Measurements from ENCODE around the gene SLC2A11.

DNA sequence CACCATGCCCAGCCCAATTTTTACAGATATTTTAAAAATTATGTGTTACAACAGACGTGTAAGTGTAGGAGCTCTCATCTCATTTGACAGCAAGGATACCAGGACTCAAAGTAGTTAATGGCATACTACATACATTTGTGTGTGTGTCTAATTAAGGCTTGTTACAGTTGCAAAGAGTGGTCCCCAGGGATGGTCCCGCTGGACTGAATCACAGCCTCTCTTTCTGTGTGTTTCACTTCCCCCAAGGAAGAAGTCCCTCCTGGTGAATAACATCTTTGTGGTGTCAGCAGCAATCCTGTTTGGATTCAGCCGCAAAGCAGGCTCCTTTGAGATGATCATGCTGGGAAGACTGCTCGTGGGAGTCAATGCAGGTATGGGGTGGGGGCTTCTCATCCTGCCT, 17.2 kb downstream of the SLC2A11 start:
- TF ChIP-seq EZH2 (IDR thresholded peaks at IDR 0.05; ENCODE audit: insufficient read depth, poor library complexity, severe bottlenecking) = no peak
- TF ChIP-seq EZH2phosphoT487 (IDR thresholded peaks at IDR 0.05; ENCODE audit: insufficient read depth, low read depth) = no peak

Data from GM23248 (cell line).